Erythroblast (primary cell): ENCODE measurements around the gene CHADL.
"Not testable (repeated sequence)": the region's sequence is repeated elsewhere in the genome, so short reads cannot be mapped to it uniquely, and the experiment has no call there.

ENCODE experiments used
- DNase-seq, 2 experiments: peaks; one replicate each; lab custom pipeline; 2025; lab: John Stamatoyannopoulos, UW
- GATA1 ChIP-seq: IDR thresholded peaks from 2 replicates; pipeline ENCODE4 v1.6.1; 2011; ENCODE audit warnings: low read depth, mild to moderate bottlenecking, control low read depth, low read length, moderate library complexity
- POLR2A ChIP-seq: IDR thresholded peaks from 2 replicates; pipeline ENCODE4 v1.6.1; 2011; ENCODE audit warnings: mild to moderate bottlenecking, low read length

CHADL gene

GRCh38 chr22:41201141-41201540 is 39.6 kb downstream of the CHADL start:
- TF ChIP-seq POLR2A (no peak), GATA1 (no peak)
- no peak for DNase-seq

- TF ChIP-seq POLR2A (no peak), GATA1 (no peak)
- peak; percentile 48 to 59 for DNase-seq
These were observed 42.6 kb downstream of the CHADL start for GRCh38 chr22:41198027-41198580.

GRCh38 chr22:41197038-41197972 is 43.4 kb downstream of the CHADL start:
- DNase-seq: peak; percentile 78 to 87
- TF ChIP-seq POLR2A: no peak
- no peak for TF ChIP-seq GATA1

GRCh38 chr22:41193829-41194228 is 46.9 kb downstream of the CHADL start:
- TF ChIP-seq POLR2A (no peak), GATA1 (no peak)
- DNase-seq: no peak

- TF ChIP-seq POLR2A (no peak), GATA1 (no peak)
- no peak for DNase-seq
These were observed 49.3 kb downstream of the CHADL start for GRCh38 chr22:41191467-41191866.

GRCh38 chr22:41184679-41185078 is 56.1 kb downstream of the CHADL start:
- TF ChIP-seq POLR2A (no peak), GATA1 (no peak)

GRCh38 chr22:41181349-41182241 is 59.1 kb downstream of the CHADL start:
- no peak for TF ChIP-seq POLR2A
- no peak for TF ChIP-seq GATA1
- DNase-seq: no peak

More at GRCh38 chr22:41184679-41185078, 56.1 kb downstream of the CHADL start:
- no peak for DNase-seq

- DNase-seq: no peak
- TF ChIP-seq POLR2A (no peak), GATA1 (no peak)
These were observed 59.8 kb downstream of the CHADL start for GRCh38 chr22:41180926-41181325.

GRCh38 chr22:41180362-41180761 is 60.4 kb downstream of the CHADL start:
- DNase-seq: not testable (repeated sequence)
